Ramos (cell line): Measurements from ENCODE around the gene COX19.
"Not testable (repeated sequence)": the region's sequence is repeated elsewhere in the genome, so short reads cannot be mapped to it uniquely, and the experiment has no call there.

Experiments used
- in situ Hi-C: fragments of 300-500 bp; cut with MboI; formaldehyde crosslinking; loops from one replicate; pipeline ENCODE4 v1.14.3; 2022; ENCODE audit warnings: low sequenced_read_pairs; ENCODE audit not compliant: unreplicated experiment

COX19 gene

DNA sequence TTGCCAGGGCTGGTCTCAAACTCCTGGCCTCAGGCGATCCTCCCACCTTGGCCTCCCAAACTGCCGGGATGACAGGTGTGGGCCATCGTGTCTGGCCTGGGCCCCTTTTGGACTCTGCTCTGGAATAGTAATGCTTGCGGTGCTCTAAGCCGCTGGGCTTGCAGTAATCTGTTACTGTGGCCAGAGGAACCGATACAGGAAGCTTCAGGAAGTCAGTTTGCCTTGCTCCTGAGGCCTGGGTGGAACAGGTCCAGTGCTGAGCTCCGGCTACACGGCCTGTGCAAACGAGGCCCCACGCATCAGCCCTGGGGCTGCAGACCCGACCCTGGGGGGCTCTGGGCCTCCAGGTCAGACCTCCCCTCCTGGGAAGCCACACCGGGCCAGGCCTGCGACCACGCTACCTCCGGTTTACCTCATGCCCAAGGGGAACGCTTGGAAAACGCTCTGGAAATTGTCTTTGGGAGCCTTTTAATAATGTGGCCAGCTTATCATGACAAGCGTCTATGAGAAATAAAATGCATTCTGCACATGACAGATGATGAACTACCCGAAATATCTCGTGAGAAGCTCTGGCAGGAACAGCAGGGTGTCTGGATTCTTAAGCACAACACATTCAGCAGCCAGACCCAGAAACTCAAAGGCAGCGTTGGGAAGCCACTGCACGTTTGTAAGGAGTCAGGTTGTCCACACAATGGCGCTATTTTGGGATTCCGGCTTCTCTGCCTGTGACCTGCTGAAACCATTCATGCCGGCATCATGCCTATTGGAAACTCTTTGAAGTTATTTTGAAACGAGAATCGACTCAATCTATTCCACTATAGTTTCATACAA lies 10.7 kb downstream of the COX19 start:
- in situ Hi-C loops: no loop called here

DNA sequence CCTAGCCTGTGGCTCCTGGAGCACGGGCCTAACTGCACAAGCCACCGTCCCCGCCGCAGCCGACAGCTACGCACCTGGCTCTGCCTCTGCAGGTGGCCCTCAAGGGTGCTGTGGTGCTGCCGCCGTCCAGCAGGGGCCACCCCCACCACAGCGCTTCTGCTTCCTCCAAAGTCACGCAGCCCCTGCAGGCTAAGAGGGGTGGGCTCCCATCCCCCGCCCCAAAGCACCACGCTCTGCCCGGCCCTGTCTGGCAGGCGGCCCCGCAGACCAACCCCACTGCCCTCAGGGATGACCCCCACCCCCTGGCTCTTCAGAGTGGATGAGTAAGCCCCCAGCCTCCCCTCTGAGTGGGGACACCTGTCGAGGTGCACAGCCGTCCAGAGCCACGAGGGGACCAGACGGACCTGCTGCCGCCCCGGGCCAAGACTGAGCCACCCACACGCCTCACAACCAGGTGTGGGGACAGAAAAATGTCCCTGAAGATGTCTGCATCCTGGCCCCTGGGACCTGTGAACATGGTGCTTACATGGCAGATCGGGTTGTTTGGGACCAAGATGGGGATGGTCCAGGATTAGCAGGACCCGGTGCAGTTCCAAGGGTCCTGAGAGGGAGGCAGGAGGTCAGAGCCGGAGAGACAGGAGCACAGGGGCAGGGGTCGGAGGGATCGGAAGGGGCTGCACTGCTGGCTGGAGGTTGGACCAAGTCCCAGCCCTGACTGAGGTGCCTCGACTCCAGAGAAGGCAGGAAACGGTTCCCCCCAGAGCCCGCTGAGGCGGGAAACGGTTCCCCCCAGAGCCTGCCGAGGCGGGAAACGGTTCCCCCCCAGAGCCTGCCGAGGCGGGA lies 11.9 kb downstream of the COX19 start:
- in situ Hi-C loops: no loop called here

DNA sequence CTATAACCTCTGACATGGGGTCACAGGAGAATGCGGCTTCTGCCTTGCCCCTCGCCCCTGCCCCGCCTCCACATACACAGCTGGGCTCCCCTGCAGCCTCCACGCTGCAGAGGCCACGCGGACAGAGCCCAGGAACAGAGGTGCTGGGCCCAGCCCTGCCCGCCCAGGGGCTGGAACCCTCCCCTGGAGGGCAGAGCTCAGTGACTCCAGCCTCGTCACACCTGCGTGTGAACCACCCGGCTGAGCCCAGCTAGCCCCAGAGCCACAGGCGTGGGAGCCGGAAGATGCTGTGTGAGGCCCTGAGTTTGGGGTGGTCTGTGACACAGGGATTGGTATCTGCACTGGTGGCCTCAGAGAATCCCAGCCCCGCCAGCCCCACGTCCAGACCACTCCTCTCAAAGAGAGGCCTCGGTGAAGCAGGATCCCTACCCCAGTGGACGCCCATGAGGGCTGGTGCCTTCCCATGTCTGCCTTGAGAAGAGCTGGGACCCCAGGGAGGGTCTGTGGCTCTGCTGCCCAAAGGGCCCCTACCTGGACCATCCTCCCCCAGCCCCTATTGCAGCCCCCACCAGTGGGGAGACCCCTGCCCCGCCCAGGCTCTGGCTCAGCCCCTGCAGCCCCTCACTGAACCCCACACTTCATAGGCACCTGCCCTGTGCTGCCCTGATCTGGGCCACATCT lies 12.8 kb downstream of the COX19 start:
- in situ Hi-C loops: no loop called here

DNA sequence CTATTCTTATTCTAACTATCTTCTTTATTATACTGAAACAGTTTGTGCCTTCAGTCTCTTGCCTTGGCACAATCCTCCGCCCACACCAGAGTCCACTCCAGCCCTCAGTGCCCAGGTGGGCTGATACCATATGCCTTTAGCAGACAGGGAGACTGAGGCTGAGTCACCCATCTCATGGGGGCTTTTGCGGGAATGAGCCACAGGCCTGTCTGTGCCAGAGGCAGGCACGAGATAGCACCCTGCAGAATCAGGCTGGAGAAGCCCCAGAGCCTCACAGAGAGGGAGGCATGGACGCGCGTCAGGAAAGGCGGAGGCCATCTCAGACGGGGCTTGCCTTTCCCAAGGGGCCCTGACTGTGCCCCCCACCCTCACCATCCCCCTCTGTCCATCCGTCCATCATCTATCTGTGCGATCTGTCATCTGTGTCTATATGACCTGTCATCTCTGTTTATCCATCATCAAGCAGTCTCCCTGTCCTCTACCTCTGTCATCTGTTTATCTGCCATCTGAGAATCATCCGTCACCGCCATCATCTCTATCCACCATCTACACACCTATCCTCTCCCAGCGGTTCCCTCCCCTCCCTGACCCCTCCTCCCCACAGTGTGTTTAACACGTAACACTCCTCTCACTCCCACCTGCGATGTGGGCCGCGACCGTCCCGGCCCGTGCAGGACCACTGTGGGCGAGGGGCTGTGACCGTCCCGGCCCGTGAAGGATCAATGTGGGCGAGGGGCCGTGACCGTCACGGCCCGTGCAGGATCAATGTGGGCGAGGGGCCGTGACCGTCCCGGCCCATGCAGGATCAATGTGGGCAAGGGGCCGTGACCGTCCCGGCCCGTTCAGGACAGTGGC lies 13.6 kb downstream of the COX19 start:
- in situ Hi-C loops: no loop called here

DNA sequence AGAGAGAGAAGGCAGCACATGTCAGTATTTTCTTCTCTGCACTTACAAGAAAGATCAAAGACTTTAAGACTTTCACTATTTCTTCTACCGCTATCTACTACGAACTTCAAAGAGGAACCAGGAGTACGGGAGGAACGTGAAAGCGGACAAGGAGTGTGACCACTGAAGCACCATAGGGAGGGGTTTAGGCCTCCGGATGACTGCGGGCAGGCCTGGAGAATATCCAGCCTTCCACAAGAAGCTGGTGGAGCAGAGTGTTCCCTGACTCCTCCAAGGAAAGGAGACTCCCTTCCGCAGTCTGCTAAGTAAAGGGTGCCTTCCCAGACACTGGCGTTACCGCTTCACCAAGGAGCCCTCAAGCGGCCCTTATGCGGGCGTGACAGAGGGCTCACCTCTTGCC lies 14.4 kb downstream of the COX19 start:
- in situ Hi-C loops: not testable (repeated sequence)

DNA sequence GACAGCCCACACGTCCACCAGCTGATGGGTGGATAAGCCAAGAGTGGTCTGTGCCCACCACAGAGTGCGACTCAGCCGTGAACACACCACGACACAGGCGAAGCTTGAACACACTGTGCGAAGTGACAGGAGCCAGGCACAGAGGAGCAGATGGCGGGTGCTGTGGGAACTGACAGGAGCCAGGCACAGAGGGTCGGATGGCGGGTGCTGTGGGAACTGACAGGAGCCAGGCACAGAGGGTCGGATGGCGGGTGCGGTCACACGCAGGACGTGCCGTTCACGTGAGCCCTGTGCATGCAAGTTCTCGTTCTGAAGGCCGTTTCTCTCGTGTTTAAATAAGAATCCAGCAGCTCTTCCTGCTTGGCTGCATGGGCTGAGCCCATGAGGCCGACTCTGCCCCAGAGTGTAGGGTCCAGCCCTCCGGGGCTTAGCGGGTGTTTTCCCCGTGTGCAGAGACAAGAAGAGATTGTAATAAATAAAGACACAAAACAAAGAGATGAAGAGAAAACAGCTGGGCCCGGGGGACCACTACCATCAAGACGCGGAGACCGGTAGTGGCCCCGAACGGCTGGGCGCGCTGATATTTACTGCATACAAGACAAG lies 15.0 kb downstream of the COX19 start:
- in situ Hi-C loops: no loop called here

DNA sequence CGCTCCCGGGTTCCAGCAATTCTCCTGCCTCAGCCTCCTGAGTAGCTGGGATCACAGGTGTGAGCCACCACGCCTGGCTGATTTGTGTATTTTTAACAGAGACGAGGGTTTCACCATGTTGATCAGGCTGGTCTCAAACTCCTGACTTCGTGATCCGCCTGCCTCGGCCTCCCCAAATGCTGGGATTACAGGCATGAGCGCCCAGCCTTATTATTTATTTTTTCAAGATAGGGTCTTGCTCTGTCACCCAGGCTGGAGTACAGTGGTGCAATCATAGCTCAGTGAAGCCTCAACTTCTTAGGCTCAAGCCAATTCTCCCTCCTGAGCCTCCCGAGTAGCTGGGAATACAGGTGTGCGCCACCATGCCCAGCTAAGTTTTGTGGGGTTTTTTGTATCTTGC lies 15.6 kb downstream of the COX19 start:
- in situ Hi-C loops: not testable (repeated sequence)

DNA sequence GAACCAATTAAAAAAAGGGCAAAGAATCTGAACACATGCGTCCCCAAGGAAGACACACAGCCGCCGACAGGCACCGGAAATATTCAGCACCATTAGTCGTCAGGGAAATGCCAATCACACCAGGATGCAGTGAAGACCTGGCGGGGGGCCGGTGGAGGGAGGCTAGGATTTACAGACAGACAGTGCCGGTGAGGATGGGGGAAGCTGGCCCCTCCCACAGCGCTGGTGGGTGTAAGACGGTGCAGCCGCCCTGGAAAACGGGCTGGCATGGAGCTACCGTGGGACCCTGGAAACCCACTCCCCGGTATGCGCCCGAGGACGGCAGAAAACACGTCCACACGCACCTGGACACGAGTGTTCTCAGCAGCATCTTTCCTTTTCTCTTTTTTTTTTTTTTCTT lies 16.1 kb downstream of the COX19 start:
- in situ Hi-C loops: no loop called here

DNA sequence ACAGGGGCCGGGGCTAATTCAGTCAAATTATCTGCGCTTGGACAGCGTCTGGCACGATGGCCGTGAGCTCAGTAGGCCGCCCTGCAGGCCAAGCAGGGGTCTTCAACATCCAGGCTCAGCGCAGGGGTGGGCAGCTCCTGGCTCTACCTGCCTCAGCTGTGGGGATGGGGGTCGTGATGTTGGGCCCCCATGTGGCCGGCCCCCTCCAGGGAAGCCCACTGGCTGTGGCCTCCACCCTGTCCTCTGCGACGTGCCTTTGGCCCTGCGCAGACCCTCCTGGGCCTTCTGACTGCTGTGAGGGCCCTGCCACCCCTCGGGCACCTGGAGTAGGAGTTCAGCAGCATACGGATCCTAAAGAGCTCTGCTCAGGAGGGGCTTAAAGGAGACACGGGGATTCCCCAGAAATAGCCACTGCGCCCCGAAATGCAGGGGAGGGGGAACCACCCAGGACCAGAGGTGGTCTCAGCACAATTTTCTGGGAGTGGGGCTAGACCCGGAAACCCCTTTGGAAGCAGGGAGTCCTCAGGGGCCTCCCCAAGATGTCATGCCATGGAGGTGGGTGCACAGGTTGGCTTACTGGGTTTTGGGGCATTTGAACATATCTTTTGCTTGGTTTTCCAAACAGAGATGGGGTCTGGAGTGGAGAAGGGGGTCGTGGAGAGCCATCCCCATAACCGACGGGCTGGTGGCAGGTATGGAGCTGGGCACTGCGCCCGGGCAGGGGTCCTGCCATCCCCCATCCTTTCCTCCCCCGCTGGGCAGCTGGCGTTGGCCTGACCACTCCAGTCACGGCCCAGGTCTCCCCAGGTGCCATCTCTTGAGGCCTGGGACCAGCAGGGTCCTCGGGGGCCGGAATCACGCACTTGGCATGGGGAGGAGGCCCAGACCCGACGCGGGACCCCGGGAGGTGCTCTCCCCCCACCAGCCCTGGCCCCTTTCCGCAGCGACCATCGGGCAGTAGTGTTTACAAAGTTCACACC lies 16.8 kb downstream of the COX19 start:
- in situ Hi-C loops: no loop called here

DNA sequence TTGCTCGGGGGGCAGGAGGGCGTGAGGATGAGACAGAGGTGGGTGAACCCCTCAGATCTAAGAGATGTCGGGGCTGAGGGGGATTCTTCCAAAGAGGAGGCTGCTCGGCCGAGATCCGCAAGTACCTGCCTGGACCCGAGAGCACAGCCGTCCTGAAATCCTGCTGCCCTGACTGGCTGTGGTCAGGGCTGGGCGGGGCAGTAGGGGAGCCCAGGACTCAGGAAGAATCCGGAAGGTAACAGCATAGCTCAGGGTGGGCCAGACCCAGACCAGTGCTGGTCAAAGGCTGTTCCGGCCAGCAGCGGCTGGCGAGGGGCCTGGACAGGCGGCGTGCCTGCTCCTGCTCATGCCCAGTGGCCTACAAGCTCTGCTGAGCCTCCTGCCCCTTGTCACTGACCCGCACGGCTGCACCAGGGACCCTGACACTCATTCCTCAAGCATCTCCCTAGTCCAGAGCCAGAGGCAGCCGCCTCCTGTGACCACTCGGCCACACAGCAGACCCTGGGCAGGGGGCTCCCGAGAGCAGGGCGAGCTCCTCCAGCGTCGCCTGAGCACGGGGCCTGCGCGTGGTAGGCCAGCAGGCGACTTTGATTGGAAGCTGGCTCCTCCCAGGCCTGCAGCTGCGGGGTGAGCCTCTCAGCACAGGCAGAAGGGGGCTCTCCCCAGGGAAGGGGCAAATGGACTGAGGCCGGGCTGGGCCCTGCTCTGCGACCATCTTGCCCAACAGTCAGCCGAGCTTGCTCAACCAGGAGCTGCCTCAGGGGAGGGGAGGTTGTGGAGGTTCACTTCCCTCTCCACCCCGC lies 17.7 kb downstream of the COX19 start:
- in situ Hi-C loops: no loop called here

DNA sequence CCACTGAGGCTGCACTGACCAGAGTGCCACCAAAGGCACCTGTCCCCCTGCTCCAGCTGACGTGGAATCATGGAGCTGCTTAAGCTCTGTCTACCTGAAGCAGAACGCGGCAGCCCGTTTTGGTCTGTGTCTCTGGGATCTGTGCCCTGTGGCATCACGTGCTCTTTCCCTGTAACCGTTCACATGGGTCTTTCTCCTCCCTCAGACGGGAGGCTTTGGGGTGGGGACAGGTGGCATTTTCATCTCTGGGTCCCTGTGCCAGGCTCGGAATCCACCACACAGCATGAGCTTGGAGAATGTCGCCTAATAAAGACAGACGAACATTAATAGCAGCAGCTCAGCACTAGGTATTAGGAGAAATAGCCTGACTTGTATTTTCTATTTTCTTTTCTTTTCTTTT lies 19.3 kb downstream of the COX19 start:
- in situ Hi-C loops: no loop called here

DNA sequence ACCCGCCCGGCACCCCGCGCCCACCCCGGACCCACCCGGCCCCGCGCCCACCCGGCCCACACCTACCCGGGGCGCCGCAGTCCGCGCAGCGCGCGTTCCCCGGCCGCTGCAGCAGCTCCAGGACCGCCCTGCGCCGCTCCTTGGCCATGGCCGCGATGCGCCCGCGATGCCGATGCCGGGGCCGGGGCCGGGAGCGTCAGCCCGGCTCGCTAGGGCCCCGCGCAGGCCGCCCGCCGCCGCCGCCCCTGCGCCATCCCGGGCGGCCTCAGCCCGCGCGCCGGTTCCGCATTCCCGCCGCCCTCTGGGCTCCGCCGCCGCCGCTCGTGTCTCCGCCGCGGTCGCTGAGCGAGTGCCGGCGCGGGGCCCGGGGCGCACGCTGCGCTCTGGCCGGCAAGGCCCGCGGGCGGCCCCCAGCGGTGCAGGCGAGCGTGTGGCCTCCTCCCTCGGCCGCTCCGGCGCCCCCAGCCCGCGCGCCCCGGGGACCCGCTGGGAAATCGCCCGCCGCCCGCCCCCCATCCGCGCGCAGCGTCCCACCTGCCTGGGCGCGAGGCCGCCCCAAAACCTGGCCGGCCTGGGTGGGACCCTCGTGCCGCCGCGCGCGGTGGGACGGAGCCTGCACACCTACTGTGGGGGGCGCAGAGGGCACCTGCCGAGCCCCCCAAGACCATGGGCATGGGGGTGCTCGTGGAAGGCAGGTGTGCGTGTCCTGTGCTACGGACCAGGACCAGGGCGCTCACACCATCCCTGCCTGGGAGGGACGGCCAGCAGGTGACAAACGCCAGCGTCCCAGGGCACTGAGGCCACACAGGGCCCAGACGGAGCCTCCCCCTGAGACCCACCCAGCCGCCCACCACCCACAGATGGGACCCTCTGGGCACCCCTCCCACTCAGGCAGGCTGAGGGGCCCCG lies 20.8 kb downstream of the COX19 start, which contains the start of gene ADAP1:
TSS of gene ADAP1 (minus strand) at position 351 of the 909 bp plus-strand sequence. CDS start at position 148, 203 bp downstream.
- in situ Hi-C loops: no loop called here

DNA sequence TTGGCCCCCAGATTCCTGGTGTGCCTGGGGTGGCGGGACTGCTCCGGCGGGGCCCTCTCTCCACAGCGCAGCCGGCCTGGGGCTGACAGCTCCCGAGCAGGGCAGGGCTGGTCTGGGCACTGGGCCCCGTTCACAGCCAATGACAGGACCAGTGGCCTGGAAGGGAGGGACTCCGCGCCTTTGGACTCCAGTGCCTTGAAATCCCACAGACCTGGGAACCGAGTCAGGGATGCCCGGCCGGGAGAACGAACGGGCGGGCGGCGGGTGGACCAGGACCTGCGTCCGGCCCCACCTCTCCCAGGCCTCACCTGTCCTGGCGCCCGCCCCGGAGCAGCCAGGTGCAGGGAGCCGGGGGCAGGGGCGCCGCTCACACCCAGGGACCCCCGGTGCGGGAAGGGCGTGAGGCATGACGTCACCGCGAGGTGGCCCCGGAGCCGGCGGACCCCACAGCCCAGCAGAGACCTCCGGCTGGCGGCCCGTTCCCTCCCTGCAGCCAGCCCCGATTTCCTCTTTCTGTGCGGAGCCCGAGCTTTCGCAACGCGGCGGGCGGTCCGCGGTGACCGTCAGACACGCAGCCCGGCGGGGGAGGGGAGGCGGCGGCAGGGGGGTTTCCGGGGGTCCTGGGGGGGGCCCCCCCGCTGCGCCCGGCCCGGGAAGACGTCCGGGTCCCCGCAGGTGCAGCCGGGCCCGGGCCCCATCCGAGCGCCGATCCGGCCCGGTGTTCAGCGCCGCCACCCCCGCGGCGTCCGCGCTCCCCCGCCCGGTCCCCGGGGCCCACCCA lies 21.6 kb downstream of the COX19 start:
- in situ Hi-C loops: no loop called here

DNA sequence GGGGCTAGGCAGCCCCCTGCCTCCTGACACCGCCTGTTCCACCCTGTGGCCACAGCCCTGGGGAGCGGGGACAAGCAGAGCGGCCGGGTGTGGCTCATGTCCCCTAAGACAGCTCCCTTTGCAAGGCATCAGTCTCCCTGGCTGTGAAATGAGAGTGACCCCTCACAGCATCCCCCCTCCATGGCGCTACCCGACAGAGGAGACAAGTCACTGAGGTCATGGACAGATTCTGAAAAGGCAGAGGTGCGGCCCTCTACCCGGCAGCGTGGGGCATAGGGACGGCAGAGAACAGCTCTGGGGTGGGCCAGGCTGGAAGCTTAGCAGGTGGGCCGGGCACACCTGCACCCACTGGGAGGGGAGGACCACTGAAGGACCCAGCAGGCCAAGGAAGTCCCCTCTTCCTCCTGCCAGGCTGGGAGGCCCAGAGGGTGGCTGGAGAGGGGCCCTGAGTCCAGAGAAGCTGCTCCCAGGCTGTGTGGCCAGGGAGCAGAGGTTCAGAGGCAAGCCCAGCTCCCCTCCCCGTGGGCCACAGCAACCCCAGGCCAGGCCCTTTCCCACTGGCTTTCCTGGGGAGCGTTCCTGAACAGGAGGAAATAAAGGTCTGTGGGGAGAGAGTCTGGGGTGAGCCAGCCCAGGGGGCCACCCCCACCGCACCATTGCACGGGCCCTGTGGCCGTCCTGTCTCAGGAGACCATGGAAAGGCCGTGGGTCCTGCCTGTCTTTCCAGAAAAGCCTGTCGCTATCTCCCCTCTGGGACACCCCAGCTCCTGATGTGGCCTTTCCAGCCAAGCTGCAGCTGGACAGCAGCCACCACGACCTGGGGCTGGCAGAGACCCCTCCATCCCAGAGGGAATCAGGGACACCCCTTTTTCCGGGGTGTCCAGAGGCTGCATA lies 22.6 kb downstream of the COX19 start:
- in situ Hi-C loops: no loop called here
